NCI-H2196 treated with DMSO at 0.1 percent for 48 hours (cell line): ENCODE results near the gene ZNF326.
"Not testable (repeated sequence)": the region's sequence is repeated elsewhere in the genome, so short reads cannot be mapped to it uniquely, and the experiment has no call there.

Experiments used
- DNase-seq: peaks from one replicate; lab custom pipeline; 2025; ENCODE audit not compliant: unreplicated experiment; lab: John Stamatoyannopoulos, UW

Gene ZNF326

GRCh38 chr1:89965193-89965768, 29.6 kb upstream of the ZNF326 start:
- DNase-seq: no peak

- no peak for DNase-seq
Measured at GRCh38 chr1:89966656-89967055, 28.3 kb upstream of the ZNF326 start.

- DNase-seq: no peak
Measured at GRCh38 chr1:89971600-89971999, 23.3 kb upstream of the ZNF326 start.

GRCh38 chr1:89972024-89972423, 22.9 kb upstream of the ZNF326 start:
- no peak for DNase-seq

DNA sequence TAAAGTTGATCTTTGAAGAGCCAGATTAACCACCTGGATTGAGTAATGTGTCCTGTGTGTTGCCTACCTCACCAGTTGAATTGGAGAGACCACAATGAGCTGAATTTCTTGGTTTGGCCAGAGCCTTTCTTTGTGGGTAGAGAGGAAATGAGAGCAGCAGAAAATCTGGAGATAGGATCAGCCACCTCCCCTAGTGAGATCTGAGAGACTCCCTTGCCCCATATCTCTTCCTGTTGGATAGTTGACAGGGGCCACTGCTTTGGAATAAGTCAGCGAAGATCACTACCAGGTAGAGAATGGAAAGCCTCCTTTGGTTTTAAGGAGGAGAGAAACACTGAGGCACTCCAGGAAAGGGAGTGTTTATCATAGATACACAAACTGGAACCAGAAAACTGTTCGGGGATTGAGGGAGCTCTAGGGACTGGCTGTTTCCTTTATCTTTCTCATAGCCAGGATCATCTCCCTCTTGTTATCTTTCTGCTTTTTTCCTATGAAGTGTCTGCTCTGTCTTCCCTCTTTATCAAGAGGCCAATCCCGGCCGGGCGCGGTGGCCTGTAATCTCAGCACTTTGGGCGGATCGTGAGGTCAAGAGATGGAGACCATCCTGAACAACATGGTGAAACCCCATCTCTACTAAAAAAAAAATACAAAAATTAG, 21.3 kb upstream of the ZNF326 start:
- DNase-seq: no peak

GRCh38 chr1:89974256-89974655, 20.7 kb upstream of the ZNF326 start:
- no peak for DNase-seq

DNA sequence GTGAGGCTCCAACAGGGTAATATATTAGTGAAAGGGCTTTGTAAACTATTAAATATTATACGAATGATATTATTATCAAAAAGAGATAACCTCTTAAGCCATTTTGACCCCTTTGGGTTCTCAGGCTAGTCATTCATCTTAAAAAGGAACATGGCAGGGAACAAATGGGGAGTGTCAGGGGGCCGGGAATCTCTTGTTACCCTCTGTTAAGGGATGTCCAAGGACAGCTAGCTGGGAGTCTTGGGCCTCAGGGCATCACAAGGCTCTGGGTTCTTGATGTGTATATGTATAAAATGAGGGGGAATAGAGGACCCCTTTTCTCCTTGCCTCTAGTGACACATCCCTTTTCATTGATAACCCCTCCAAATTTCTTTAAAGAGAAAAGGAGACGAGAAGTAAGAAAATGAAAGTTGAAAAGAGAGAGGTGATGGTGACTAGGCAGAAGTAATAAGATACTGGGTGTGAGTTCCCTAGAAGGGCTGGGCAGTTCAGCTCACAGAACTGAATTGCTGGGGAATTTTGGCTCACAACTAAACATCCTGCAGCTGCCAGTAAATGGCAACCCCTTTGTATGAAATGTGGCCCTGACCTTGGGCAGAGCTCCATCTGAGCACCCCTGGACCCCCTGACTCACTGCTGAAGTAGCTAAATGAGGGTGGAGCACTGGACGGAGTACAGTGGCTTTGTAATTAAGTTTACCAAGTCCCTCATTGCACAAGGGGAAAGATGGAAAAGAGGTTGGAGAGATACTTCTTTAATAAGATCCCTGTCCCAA, 20.0 kb upstream of the ZNF326 start:
- no peak for DNase-seq

DNA sequence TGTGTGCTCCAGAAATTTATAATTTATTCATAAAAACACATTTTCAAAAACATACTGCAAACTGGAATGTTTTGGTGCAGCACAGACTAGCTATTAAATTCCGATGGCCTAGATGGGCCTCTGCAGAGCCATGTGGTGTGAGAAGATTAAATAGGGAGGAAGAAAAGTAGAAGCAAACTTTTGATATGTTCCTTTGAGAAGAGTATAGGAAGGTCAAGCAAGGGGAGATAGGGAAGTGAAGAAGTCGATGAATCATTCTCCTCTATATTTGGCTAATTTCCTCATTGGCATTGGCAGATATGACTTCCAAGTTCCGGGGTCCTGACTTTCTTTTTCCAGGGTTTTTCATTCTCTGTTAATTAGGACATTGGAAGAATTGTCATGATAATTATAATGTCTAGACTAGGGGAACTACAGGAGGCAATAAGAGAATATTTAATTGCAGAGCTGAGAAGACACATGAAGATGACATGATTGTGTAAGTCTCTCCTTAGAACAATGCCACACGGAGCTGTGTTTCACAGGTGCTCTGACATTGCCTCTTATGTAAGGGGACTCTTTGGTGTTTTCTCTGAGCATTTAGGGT, 19.3 kb upstream of the ZNF326 start:
- DNase-seq: no peak

GRCh38 chr1:89978755-89979154, 16.2 kb upstream of the ZNF326 start:
- no peak for DNase-seq

DNA sequence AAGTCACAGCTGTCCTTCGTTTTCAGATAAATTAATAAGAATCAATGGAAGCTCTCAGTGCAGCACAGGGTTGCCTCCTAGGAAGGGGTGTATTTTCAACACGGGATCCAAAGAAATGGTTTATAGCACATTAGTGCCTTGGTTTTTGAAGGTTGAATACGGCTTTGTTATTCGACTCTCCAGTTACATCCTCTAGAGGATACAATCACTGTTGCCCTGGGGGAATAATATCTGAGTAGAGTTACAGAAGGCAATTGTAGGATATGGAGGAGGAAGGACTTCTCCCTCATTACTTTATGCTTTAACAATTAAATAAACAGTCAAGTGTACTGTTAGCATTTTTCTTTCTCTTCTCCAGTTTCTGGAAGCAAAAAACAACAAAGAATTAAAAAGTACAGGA, 14.3 kb upstream of the ZNF326 start:
- no peak for DNase-seq

- DNase-seq: not testable (repeated sequence)
Measured at GRCh38 chr1:89982846-89983245, 12.1 kb upstream of the ZNF326 start.

DNA sequence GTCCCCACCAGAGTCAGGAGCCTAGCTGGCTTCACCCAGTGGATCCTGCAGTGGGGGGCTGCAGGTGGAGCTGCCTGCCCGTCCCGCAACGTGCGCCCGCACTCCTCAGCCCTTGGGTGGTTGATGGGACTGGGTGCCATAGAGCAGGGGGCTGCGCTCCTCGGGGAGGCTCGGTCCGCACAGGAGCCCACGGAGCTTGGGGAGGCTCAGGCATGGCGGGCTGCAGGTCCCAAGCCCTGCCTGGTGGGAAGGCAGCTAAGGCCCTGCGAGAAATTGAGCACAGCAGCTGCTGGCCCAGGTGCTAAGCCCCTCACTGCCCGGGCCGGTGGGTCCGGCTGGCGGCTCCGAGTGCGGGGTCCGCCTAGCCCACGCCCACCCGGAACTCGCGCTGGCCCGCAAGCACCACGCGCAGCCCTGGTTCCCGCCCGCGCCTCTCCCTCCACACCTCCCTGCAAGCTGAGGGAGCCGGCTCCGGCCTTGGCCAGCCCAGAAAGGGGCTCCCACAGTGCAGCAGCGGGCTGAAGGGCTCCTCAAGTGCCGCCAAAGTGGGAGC, 10.3 kb upstream of the ZNF326 start:
- DNase-seq: not testable (repeated sequence)

- no peak for DNase-seq
Measured at GRCh38 chr1:89986020-89986419, 8.9 kb upstream of the ZNF326 start.

DNA sequence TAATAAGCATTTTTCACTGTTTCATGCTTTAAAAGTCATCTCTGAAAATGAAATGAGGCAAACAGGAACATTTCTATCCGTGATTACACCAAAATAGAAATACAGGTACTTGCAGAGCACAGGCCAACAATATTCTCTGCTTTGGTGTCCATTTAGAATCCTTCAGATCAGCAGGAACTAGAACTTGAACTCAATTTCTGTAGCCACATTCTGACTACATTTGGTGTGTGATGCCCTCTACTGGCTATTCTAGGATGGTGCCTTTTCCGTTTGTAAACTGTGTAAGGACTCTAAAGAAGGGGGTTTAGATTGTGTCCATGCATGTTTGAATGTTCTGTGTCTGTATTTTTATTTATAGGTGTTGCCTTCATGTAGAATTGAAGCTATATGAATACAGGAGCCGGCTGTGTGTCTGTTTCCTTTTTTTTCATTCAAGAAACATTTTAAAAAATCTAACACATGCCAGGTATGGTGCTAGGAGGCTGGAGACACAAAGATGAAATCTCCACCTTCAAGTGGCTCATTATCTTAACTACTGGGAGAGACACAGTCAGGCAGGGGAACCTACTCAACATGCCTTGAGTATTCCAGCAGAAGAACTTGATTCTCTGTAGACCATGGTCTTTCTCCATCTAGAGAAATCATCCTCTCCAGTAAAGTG, 7.6 kb upstream of the ZNF326 start:
- DNase-seq: peak; percentile 71

DNA sequence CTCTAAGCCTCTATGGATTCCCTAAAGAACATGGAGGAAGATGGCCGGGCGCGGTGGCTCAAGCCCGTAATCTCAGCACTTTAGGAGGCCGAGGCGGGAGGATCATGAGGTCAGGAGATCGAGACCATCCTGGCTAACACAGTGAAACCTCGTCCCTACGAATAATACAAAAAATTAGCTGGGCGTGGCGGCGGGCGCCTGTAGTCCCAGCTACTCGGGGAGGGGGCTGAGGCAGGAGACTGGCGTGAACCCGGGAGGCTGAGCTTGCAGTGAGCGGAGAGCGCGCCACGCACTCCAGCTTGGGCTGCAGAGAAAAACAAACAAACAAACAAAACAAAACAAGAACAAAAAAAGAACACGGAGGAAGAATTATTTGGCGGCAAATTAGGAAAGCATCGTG, 5.8 kb upstream of the ZNF326 start:
- DNase-seq: no peak

DNA sequence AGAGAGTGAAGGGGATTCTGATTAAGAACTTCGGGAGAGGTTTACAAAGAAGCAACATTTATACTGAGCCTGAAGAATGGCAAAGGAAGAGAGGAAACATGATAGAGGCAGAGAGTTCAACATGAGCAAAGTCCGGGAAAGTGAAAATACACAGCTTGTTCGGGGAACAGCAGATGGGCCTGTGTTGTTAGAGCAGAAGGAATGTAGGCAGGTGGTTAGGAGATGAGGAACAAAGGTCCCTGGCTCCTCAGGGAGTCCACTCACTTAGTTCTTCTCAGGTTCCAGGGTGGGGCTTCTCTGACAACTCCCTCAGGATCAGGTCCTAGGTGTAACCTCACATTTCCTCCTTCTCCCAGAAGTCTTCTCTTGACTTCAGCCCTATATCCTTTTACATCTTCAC, 5.1 kb upstream of the ZNF326 start:
- DNase-seq: no peak

DNA sequence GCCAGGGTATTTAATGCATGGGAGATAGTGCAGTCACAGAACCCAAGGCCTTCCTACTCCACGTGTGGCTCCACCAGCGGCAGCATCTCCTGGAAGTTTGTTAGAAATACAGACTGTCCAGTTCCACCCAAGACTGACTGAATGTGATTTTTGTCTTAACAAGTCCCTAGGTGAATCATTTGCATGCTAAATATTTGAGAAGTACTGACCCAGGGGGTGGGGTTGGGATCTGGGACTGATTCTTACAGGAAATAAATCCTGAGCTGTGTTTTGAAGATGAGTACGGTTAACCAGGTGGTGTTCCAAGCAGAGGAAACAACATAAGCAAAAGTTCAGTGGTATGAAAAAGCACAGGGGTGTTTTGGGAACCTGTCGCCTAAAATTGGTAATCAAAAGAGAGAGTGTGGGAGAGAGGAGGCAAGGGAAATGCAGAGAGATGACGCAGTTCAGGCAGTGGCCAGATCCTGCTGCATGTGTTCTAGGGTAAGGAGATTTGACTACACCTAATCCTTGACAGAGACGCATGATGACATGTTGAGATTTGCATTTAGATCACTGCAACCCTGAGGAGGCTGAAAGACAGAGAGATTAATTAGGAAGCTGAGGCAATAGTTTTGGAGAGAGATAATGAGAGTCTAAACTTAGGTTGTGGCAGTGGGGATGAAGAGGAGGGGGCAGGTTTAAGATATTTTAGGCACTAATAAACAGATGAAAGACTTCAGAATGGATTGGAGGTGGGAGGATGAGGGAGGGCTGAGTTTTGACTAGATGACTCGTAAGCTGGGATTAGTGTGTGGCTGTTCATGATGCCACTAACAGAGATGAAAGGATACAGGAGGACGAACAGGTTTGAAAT, 3.7 kb upstream of the ZNF326 start:
- no peak for DNase-seq

DNA sequence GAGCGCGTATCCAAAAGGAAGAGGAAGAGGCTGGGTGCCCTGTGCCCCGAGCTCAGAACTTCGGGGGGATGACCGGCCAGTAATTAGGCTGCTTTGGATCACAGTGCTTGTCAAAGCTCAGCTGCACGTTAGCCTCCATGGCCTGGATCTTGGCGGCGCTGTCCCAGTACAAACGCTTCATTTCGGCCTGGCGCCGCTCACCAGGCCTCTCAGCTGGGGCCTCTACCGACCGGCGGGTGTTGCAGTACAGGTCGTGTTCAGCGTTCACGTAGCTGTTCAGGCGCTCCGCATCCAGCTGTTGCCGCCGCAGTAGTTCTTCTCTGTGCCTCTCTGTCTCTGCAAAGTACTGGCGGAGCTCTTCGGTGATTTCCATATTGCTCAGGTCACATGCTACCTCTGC, 1.4 kb upstream of the ZNF326 start:
- no peak for DNase-seq

DNA sequence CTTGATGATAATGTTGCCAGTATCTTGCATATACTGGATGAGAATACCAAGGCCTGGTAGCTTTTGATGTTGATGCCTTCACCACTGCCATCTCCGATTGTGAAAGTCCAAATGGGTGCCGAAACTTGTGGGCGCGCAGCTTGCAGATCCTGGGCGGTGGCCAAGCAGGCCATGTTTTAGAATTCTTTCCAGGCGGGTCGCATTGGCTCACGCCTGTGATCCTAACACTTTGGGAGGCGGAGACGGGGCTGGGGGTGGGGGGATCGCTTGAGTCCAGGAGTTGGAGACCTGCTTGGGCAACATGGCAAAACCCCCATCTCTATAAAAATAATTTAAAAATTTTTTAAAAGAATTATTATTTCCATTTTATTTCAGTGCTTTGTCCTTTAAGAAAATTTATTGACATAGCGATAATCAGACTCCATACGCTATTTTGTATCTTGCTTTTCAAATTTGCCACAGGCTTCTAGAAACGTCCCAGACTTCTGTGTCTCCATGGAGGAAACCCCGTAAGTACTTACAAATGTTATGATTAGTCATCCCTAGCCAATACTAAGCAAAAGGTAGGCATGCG, 592 bp upstream of the ZNF326 start:
- no peak for DNase-seq
